Measurements from ENCODE around the gene PATZ1. TPM values are rescaled to one million over a fixed set of nuclear protein-coding genes. Genes with fewer than 3 reads are reported as not detected.

Gene PATZ1
- total and polyA plus RNA-seq, 2 of the 4 experiments (the other 2 are of a cell fraction), result 6.5 to 10.5 TPM

DNA sequence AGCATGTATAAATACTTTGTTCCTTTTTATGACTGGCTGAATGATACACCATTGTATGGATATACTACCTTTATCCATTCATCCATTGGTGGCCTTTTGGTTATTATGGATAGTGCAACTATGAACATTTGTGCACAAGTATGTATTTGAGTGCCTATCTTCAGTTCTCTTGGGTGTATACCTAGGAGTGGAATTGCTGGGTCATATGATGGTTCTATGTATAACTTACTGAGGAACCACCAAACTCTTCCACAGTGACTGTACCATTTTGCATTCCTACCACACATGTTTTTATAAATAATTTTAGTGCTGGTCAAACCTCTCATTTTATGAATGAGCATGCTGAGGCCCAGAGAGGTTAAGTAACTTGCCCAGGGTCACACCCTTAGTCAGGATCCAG, 3.8 kb upstream of the PATZ1 start:
- Histone ChIP-seq H4K20me1 (ENCODE audit: insufficient read depth, low read length) (peaks cover 8% of the 10 kb centered on the region), H3K56ac (ENCODE audit: extremely low read depth, insufficient read depth, low read length) (no peak overlapping the region), H4K5ac (ENCODE audit: low read depth, low read length) (no peak overlapping the region), H3K18ac (ENCODE audit: low read depth, low read length) (no peak overlapping the region), H2BK15ac (ENCODE audit: low read depth, low read length) (no peak overlapping the region), H3K9me3 (ENCODE audit: control insufficient read depth, insufficient read depth, low read length) (no peaks in the 10 kb centered on the region), H2BK120ac (ENCODE audit: low read depth, low read length) (no peak overlapping the region), H2AK9ac (replicated peaks; ENCODE audit: low read depth, low read length, poor library complexity) (no peak overlapping the region), H2AK5ac (ENCODE audit: low read depth, low read length) (no peak overlapping the region), H2BK20ac (ENCODE audit: low read depth, low read length) (no peak overlapping the region), H3K4me2 (ENCODE audit: low read depth, low read length) (no peak overlapping the region), H3K9me1 (ENCODE audit: insufficient read depth, low read length) (peaks cover 4% of the 10 kb centered on the region; the same call in 1 of the 2 replicates), H3K27ac (ENCODE audit: insufficient read depth, low read length) (no peak overlapping the region), H4K91ac (ENCODE audit: insufficient read depth, low read depth, low read length) (no peak overlapping the region), H2BK5ac (ENCODE audit: low read depth, low read length, poor library complexity, severe bottlenecking) (no peak overlapping the region), H3K36me3 (ENCODE audit: control insufficient read depth, insufficient read depth, low read length) (peaks cover under 1% of the 10 kb centered on the region; the same call in 1 of the 2 replicates), H3K4ac (ENCODE audit: low read depth, low read length) (no peak overlapping the region), H3K9ac (ENCODE audit: low read depth, low read length) (no peak overlapping the region), H3K79me1 (ENCODE audit: low read depth in 1 of 2, low read length in 2 of 2) (peaks cover 7 to 19% of the 10 kb centered on the region in 2 experiments; a peak in 2 of 4 replicates), H2AFZ (replicated peaks; ENCODE audit: low read length, poor library complexity) (no peak overlapping the region), H3K27me3 (ENCODE audit: control insufficient read depth, insufficient read depth, low read length) (peaks cover 5% of the 10 kb centered on the region; the same call in 1 of the 2 replicates), H3K14ac (replicated peaks; ENCODE audit: low read depth, low read length) (no peak overlapping the region), H3K23ac (ENCODE audit: low read depth, low read length) (no peak overlapping the region), H3K4me1 (ENCODE audit: control insufficient read depth, insufficient read depth, low read length) (peaks cover 4% of the 10 kb centered on the region), H3K4me3 (ENCODE audit: insufficient read depth, low read depth, low read length) (no peak overlapping the region), H4K8ac (ENCODE audit: low read depth in 2 of 2, low read length in 2 of 2) (no peak overlapping the region)
- DNase-seq (no peak), ATAC-seq (ENCODE audit: low read depth) (no peak)
- ChIA-PET POLR2A (ENCODE audit: unreplicated experiment) (no interaction called here), CTCF (no interaction called here)
- in situ Hi-C loops (cut with MboI; ENCODE audit: low sequenced_read_pairs), result loop anchor here (5.0 to 10.0 kb wide), 2 partner anchors 47 to 65 kb away; partner anchors contain the start of gene DRG1
- intact Hi-C loops (cut with micrococcal nuclease), result loop anchor here (5.0 kb wide), 1 partner anchor 282 kb away; no protein-coding TSS in a partner anchor
- dilution Hi-C loops (cut with HindIII; ENCODE audit: low sequenced_read_pairs, unreplicated experiment), result no loop called here
- BruUV-seq (replicated peaks), result no TSS peak
- TF ChIP-seq, protein P1, sequence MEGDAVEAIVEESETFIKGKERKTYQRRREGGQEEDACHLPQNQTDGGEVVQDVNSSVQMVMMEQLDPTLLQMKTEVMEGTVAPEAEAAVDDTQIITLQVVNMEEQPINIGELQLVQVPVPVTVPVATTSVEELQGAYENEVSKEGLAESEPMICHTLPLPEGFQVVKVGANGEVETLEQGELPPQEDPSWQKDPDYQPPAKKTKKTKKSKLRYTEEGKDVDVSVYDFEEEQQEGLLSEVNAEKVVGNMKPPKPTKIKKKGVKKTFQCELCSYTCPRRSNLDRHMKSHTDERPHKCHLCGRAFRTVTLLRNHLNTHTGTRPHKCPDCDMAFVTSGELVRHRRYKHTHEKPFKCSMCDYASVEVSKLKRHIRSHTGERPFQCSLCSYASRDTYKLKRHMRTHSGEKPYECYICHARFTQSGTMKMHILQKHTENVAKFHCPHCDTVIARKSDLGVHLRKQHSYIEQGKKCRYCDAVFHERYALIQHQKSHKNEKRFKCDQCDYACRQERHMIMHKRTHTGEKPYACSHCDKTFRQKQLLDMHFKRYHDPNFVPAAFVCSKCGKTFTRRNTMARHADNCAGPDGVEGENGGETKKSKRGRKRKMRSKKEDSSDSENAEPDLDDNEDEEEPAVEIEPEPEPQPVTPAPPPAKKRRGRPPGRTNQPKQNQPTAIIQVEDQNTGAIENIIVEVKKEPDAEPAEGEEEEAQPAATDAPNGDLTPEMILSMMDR (conservative IDR thresholded peaks at IDR 0.05; ENCODE audit: low read depth, low read length), result no peak

All from IMR-90 (cell line).